MM.1S (cell line): ENCODE results near the gene NID2.

ENCODE experiments used
- DNase-seq: peaks from one replicate; pipeline ENCODE4 v3.0.0-alpha.2; 2015
- H2AFZ ChIP-seq: fragments of 300-600 bp; sonication (generic); 2 replicates; pipeline ENCODE4 v1.6.0; 2016; ENCODE audit warnings: antibody characterized with exemption, low read length
- H3F3A ChIP-seq: fragments of 300-600 bp; sonication (generic); 2 replicates; pipeline ENCODE4 v1.6.1; 2016; ENCODE audit warnings: mild to moderate bottlenecking, antibody characterized with exemption, low read length, moderate library complexity, mixed read lengths; ENCODE audit not compliant: insufficient read depth
- H3K27ac ChIP-seq: fragments of 300-600 bp; sonication (generic); 2 replicates; pipeline ENCODE4 v1.5.1; 2016; ENCODE audit warnings: mild to moderate bottlenecking, low read length
- H3K27me3 ChIP-seq: fragments of 300-600 bp; sonication (generic); replicated peaks from 2 replicates; pipeline ENCODE4 v1.6.0; 2016; ENCODE audit warnings: low read length; ENCODE audit not compliant: insufficient read depth
- H3K36me3 ChIP-seq: fragments of 300-600 bp; sonication (generic); replicated peaks from 2 replicates; pipeline ENCODE4 v1.6.1; 2016; ENCODE audit warnings: mild to moderate bottlenecking, low read length, mixed read lengths; ENCODE audit not compliant: insufficient read depth
- H3K4me1 ChIP-seq: fragments of 300-600 bp; sonication (generic); 2 replicates; pipeline ENCODE4 v1.6.1; 2016; ENCODE audit warnings: low read length, mixed read lengths
- H3K4me2 ChIP-seq: fragments of 300-600 bp; sonication (generic); 2 replicates; pipeline ENCODE4 v1.6.0; 2016; ENCODE audit warnings: low read depth, low read length
- H3K4me3 ChIP-seq: fragments of 300-600 bp; sonication (generic); 2 replicates; pipeline ENCODE4 v1.5.1; 2016; ENCODE audit warnings: low read length, mixed read lengths
- H3K79me2 ChIP-seq: fragments of 300-600 bp; sonication (generic); 2 replicates; pipeline ENCODE4 v1.6.1; 2016; ENCODE audit warnings: mixed run types, low read length, mixed read lengths
- H3K9ac ChIP-seq: fragments of 300-600 bp; sonication (generic); 2 replicates; pipeline ENCODE4 v1.6.1; 2016; ENCODE audit warnings: low read length, mixed read lengths
- H3K9me2 ChIP-seq: fragments of 300-600 bp; sonication (generic); replicated peaks from 2 replicates; pipeline ENCODE4 v1.6.1; 2016; ENCODE audit warnings: mild to moderate bottlenecking, low read length, mixed read lengths; ENCODE audit not compliant: insufficient read depth
- H3K9me3 ChIP-seq: fragments of 300-600 bp; sonication (generic); replicated peaks from 2 replicates; pipeline ENCODE4 v1.6.1; 2016; ENCODE audit warnings: mild to moderate bottlenecking, low read length, mixed read lengths; ENCODE audit not compliant: insufficient read depth
- H4K20me1 ChIP-seq: fragments of 300-600 bp; sonication (generic); 2 replicates; pipeline ENCODE4 v1.6.1; 2016; ENCODE audit warnings: mild to moderate bottlenecking, low read length, moderate library complexity, mixed read lengths; ENCODE audit not compliant: insufficient read depth
- EZH2 ChIP-seq: fragments of 300-600 bp; sonication (generic); optimal IDR thresholded peaks from 2 replicates; pipeline ENCODE3; 2017; ENCODE audit warnings: low read depth, mild to moderate bottlenecking, antibody characterized with exemption, low read length, mixed read lengths
- EZH2phosphoT487 ChIP-seq: fragments of 300-600 bp; sonication (generic); IDR thresholded peaks from 2 replicates; pipeline ENCODE4 v1.6.1; 2018; ENCODE audit warnings: antibody characterized with exemption, low read length
- TF ChIP-seq, protein P1 (sequence below): fragments of 300-600 bp; sonication (generic); IDR thresholded peaks from 2 replicates; pipeline ENCODE4 v1.5.1; 2016; ENCODE audit warnings: antibody characterized with exemption, low read length, mixed read lengths

The NID2 gene

DNA sequence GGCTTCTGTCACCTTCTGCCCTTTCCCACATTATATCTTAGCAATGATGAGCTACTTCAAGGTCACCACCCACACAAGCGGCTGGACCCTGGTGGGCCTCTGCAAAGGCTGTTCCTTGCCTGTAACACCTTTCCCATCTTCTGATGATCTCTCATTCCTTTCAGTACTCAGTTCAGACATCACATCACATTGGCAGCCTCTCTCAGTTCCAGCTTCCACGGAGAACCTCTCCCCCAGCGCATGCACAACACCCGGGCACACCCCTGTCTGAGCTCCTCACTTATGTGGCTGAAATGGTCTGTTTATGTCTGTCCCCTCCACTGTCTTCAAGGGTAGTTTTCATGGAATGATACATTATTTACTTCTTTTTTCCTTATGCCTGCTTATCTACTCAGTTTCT, 6.5 kb upstream of the NID2 start:
- H3K9ac ChIP-seq = no peak overlapping the region
- no peaks in the 10 kb centered on the region for H3K36me3 ChIP-seq
- no peak overlapping the region for H2AFZ ChIP-seq
- H3K79me2 ChIP-seq = no peaks in the 10 kb centered on the region
- H3K9me3 ChIP-seq = no peaks in the 10 kb centered on the region
- H3K27me3 ChIP-seq = no peaks in the 10 kb centered on the region
- H3F3A ChIP-seq = no peaks in the 10 kb centered on the region
- no peak for TF ChIP-seq EZH2
- H4K20me1 ChIP-seq = no peaks in the 10 kb centered on the region
- H3K4me1 ChIP-seq = no peaks in the 10 kb centered on the region
- no peak overlapping the region for H3K4me3 ChIP-seq
- no peak for DNase-seq
- no peaks in the 10 kb centered on the region for H3K9me2 ChIP-seq
- H3K27ac ChIP-seq = no peak overlapping the region
- no peak overlapping the region for H3K4me2 ChIP-seq

DNA sequence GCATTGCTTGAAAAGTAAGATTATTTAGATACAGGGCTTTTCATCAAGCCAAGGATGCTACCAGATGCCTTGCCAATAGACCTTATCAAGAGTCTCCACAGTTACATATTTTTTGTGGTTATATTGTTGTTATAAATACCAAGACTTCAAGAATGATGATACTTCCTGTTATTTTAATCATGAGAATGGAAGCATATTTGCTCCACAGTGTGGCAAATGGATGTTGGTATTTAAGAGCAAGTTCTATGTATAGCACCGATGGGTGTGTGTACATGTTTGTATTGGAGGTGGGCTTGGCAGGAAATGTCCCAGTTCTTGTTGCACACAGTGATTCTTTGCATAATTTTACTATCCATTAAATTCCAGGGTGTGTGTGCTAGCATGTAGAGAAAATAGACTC, 4.4 kb upstream of the NID2 start:
- no peak for DNase-seq
- H3K79me2 ChIP-seq = no peaks in the 10 kb centered on the region
- no peaks in the 10 kb centered on the region for H3F3A ChIP-seq
- H3K4me3 ChIP-seq = no peak overlapping the region
- no peaks in the 10 kb centered on the region for H3K9me2 ChIP-seq
- H4K20me1 ChIP-seq = no peaks in the 10 kb centered on the region
- no peak overlapping the region for H3K4me2 ChIP-seq
- no peak for TF ChIP-seq EZH2phosphoT487
- no peak for TF ChIP-seq EZH2
- TF ChIP-seq, protein P1, sequence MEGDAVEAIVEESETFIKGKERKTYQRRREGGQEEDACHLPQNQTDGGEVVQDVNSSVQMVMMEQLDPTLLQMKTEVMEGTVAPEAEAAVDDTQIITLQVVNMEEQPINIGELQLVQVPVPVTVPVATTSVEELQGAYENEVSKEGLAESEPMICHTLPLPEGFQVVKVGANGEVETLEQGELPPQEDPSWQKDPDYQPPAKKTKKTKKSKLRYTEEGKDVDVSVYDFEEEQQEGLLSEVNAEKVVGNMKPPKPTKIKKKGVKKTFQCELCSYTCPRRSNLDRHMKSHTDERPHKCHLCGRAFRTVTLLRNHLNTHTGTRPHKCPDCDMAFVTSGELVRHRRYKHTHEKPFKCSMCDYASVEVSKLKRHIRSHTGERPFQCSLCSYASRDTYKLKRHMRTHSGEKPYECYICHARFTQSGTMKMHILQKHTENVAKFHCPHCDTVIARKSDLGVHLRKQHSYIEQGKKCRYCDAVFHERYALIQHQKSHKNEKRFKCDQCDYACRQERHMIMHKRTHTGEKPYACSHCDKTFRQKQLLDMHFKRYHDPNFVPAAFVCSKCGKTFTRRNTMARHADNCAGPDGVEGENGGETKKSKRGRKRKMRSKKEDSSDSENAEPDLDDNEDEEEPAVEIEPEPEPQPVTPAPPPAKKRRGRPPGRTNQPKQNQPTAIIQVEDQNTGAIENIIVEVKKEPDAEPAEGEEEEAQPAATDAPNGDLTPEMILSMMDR = no peak
- H3K27ac ChIP-seq = no peak overlapping the region
- no peaks in the 10 kb centered on the region for H3K4me1 ChIP-seq
- H3K9ac ChIP-seq = no peak overlapping the region
- H3K36me3 ChIP-seq = no peaks in the 10 kb centered on the region
- no peaks in the 10 kb centered on the region for H3K9me3 ChIP-seq
- H2AFZ ChIP-seq = no peak overlapping the region
- H3K27me3 ChIP-seq = no peaks in the 10 kb centered on the region

DNA sequence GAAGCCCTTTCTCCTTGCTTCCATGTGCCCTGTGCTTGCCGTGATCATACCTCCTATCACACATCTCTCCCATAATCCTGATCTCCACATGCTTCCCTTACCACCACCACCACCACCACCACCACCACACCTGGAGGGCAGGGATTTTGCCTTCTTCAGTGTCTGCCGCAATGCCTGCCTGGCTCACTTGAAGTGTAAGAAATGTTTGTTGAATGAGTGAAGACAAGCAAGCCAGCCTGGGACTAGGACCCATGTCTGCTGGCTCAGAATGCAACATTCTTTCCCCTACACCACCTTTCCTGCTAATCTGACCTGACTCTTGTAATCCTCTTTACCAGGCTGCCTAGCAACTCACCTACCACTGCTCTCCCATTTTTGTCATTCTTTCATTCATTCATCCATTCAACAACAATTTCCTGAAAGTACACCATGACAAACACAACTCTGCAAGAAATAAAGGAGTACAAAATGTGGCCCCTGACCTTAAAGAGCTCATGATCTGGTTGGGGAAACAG, 3.5 kb upstream of the NID2 start:
- H4K20me1 ChIP-seq = no peaks in the 10 kb centered on the region
- H3K9me3 ChIP-seq = no peaks in the 10 kb centered on the region
- no peaks in the 10 kb centered on the region for H3K9me2 ChIP-seq
- no peaks in the 10 kb centered on the region for H3K27me3 ChIP-seq
- no peak overlapping the region for H3K27ac ChIP-seq
- H2AFZ ChIP-seq = no peak overlapping the region
- H3K36me3 ChIP-seq = no peaks in the 10 kb centered on the region
- H3K9ac ChIP-seq = no peak overlapping the region
- TF ChIP-seq EZH2 (no peak), EZH2phosphoT487 (no peak)
- TF ChIP-seq, protein P1 = no peak
- H3K4me2 ChIP-seq = no peak overlapping the region
- H3K4me3 ChIP-seq = no peak overlapping the region
- H3K79me2 ChIP-seq = no peaks in the 10 kb centered on the region
- no peak for DNase-seq
- H3K4me1 ChIP-seq = no peaks in the 10 kb centered on the region
- no peaks in the 10 kb centered on the region for H3F3A ChIP-seq

DNA sequence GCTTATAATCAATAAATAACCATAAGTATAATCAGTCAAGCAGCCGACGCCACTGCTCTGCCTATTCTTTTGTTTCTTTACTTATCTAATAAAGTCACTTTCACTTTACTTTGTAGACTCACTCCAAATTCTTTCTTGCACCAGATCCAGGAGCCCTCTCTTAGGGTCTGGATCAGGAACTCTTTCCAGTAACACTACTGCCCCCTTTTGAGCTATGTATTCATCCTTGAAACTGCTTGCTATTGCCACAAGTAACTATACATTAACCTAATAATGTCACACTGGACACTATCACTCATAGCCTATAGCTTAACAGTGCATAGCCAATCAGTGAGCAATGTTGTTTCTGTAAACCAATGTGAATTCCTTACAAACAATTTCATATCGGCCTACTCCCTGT, 2.8 kb upstream of the NID2 start:
- Histone ChIP-seq H3K36me3 (no peaks in the 10 kb centered on the region), H3K4me2 (no peak overlapping the region), H3K4me1 (no peaks in the 10 kb centered on the region), H3K9ac (no peak overlapping the region), H3K9me2 (no peaks in the 10 kb centered on the region), H2AFZ (no peak overlapping the region), H3K27ac (no peak overlapping the region), H4K20me1 (no peaks in the 10 kb centered on the region), H3K79me2 (no peaks in the 10 kb centered on the region), H3K27me3 (no peaks in the 10 kb centered on the region), H3K9me3 (no peaks in the 10 kb centered on the region), H3F3A (no peaks in the 10 kb centered on the region), H3K4me3 (no peak overlapping the region)
- TF ChIP-seq EZH2phosphoT487 (no peak), EZH2 (no peak)
- TF ChIP-seq, protein P1 = no peak
- DNase-seq = no peak
